GM23338 (cell line): ENCODE results near the gene CTDP1. TPM values are rescaled to one million over a fixed set of nuclear protein-coding genes. Genes with fewer than 3 reads are reported as not detected.
A peak's percentile ranks its signal among the peaks of the same experiment; 100 is the strongest.

ENCODE experiments used
- ATAC-seq: fragments of 200-7000 bp; cut with Tn5 transposase; 3 replicates; pipeline ENCODE4 v1.9.1; 2020
- DNase-seq: peaks from one replicate; pipeline ENCODE4 v3.0.0-alpha.2; 2015; ENCODE audit warnings: low spot score
- H2AFZ ChIP-seq: fragments of 200-600 bp; sonication (generic); 2 replicates; pipeline ENCODE4 v1.8.0; 2016; ENCODE audit warnings: antibody characterized with exemption, mild to moderate bottlenecking, moderate library complexity
- H3F3A ChIP-seq: fragments of 200-600 bp; sonication (generic); replicated peaks from 2 replicates; pipeline ENCODE4 v1.8.0; 2017; ENCODE audit warnings: antibody characterized with exemption, mixed run types, low read depth
- H3K27ac ChIP-seq: fragments of 200-600 bp; sonication (generic); 2 replicates; pipeline ENCODE4 v1.6.1; 2016; ENCODE audit warnings: low read depth
- H3K27me3 ChIP-seq: fragments of 200-600 bp; sonication (generic); 2 replicates; pipeline ENCODE4 v1.8.0; 2016; ENCODE audit warnings: mild to moderate bottlenecking, mixed run types, moderate library complexity; ENCODE audit not compliant: insufficient read depth
- H3K36me3 ChIP-seq: fragments of 200-600 bp; sonication (generic); 2 replicates; pipeline ENCODE4 v1.8.0; 2016; ENCODE audit warnings: mild to moderate bottlenecking; ENCODE audit not compliant: insufficient read depth
- H3K4me1 ChIP-seq: fragments of 200-600 bp; sonication (generic); 2 replicates; pipeline ENCODE4 v1.8.0; 2016; ENCODE audit warnings: mild to moderate bottlenecking, moderate library complexity; ENCODE audit not compliant: insufficient read depth
- H3K4me2 ChIP-seq: fragments of 200-600 bp; sonication (generic); 2 replicates; pipeline ENCODE4 v1.7.1; 2017; ENCODE audit warnings: mixed run types
- H3K4me3 ChIP-seq: fragments of 200-600 bp; sonication (generic); 2 replicates; pipeline ENCODE4 v1.6.1; 2016; ENCODE audit warnings: mixed run types
- H3K79me2 ChIP-seq: fragments of 200-600 bp; sonication (generic); replicated peaks from 2 replicates; pipeline ENCODE4 v1.8.0; 2017; ENCODE audit warnings: mild to moderate bottlenecking; ENCODE audit not compliant: insufficient read depth
- H3K9me2 ChIP-seq: fragments of 200-600 bp; sonication (generic); 2 replicates; pipeline ENCODE4 v1.8.0; 2017; ENCODE audit not compliant: insufficient read depth
- H4K20me1 ChIP-seq: fragments of 200-600 bp; sonication (generic); replicated peaks from 2 replicates; pipeline ENCODE4 v1.8.0; 2017; ENCODE audit warnings: mild to moderate bottlenecking; ENCODE audit not compliant: insufficient read depth
- H3K27ac Mint-ChIP-seq: 2 replicates; pipeline ENCODE4 v1.8.0; 2020; ENCODE audit warnings: inconsistent platforms, mild to moderate bottlenecking, moderate library complexity, mixed read lengths
- H3K27me3 Mint-ChIP-seq: 3 replicates; pipeline ENCODE4 v1.8.0; 2022; ENCODE audit warnings: low read depth, mild to moderate bottlenecking, moderate library complexity, mixed read lengths, inconsistent platforms; ENCODE audit not compliant: insufficient read depth, poor library complexity
- H3K36me3 Mint-ChIP-seq: 3 replicates; pipeline ENCODE4 v1.8.0; 2021; ENCODE audit warnings: low read depth, mild to moderate bottlenecking, inconsistent platforms, moderate library complexity, mixed read lengths
- H3K4me1 Mint-ChIP-seq: 3 replicates; pipeline ENCODE4 v1.8.0; 2020; ENCODE audit warnings: mild to moderate bottlenecking, inconsistent platforms, mixed read lengths
- H3K4me3 Mint-ChIP-seq: 3 replicates; pipeline ENCODE4 v1.8.0; 2021; ENCODE audit warnings: moderate library complexity, mild to moderate bottlenecking, inconsistent platforms, mixed read lengths
- H3K9me3 Mint-ChIP-seq: 3 replicates; pipeline ENCODE4 v1.8.0; 2020; ENCODE audit warnings: moderate library complexity, mild to moderate bottlenecking, inconsistent platforms, mixed read lengths
- CREB1 ChIP-seq: fragments of 250-450 bp; sonication (Bioruptor Pico); IDR thresholded peaks from 2 replicates; pipeline ENCODE4 v1.5.0; 2020; ENCODE audit warnings: low read depth, mild to moderate bottlenecking, moderate library complexity
- EZH2 ChIP-seq: fragments of 200-600 bp; sonication (generic); IDR thresholded peaks from one replicate; pipeline ENCODE4 v1.8.0; 2017; ENCODE audit warnings: antibody characterized with exemption, mild to moderate bottlenecking, low read depth; ENCODE audit not compliant: unreplicated experiment
- EZH2phosphoT487 ChIP-seq: fragments of 200-600 bp; sonication (generic); IDR thresholded peaks from one replicate; pipeline ENCODE4 v1.8.1; 2018; ENCODE audit warnings: antibody characterized with exemption; ENCODE audit not compliant: unreplicated experiment
- JUNB ChIP-seq: IDR thresholded peaks from one replicate; pipeline ENCODE4 v1.6.1; 2016; ENCODE audit warnings: antibody characterized with exemption; ENCODE audit not compliant: unreplicated experiment
- NANOG ChIP-seq: IDR thresholded peaks from 2 replicates; pipeline ENCODE4 v1.6.1; 2016; ENCODE audit warnings: antibody characterized with exemption, borderline replicate concordance
- POLR2AphosphoS5 ChIP-seq: IDR thresholded peaks from 2 replicates; pipeline ENCODE4 v1.6.1; 2016; ENCODE audit warnings: antibody characterized with exemption, low read depth
- STAT1 ChIP-seq: IDR thresholded peaks from one replicate; pipeline ENCODE4 v1.6.1; 2016; ENCODE audit warnings: antibody characterized with exemption; ENCODE audit not compliant: unreplicated experiment
- ZNF114 ChIP-seq: fragments of 250-450 bp; sonication (Bioruptor Pico); IDR thresholded peaks from 2 replicates; pipeline ENCODE4 v1.5.0; 2020; ENCODE audit warnings: mild to moderate bottlenecking, moderate library complexity
- ZNF331 ChIP-seq: fragments of 250-450 bp; sonication (Bioruptor Pico); IDR thresholded peaks from 2 replicates; pipeline ENCODE4 v1.5.0; 2020; ENCODE audit warnings: low read depth, mild to moderate bottlenecking, moderate library complexity
- polyA plus RNA-seq: library from polyadenylated mRNA; unstranded; fragments of >200 nt; fragmentation: Nextera tagmentation; extraction: Ambion mirVana; gene quantifications from 2 replicates; pipeline ENCODE4 v1.2.1, GENCODE V29; 2016
- total RNA-seq: library from RNA; depleted of rRNA; stranded (reverse); fragments of >200 nt; shearing (Covaris generic); gene quantifications from 2 replicates; pipeline ENCODE4 v1.2.3, GENCODE V29; 2014
- TF ChIP-seq, protein P1 (sequence below), 2 experiments: fragments of 200-600 bp in 1 of 2; sonication (generic) in 1 of 2; conservative IDR thresholded peaks; 2 replicates each; pipeline versions ENCODE4 v1.5.1 to v1.6.1; 2016 to 2017; ENCODE audit warnings: antibody characterized with exemption in 2 of 2, low read depth in 2 of 2, mild to moderate bottlenecking in 2 of 2, moderate library complexity in 1 of 2
- TF ChIP-seq, protein P2 (sequence below): IDR thresholded peaks from 2 replicates; pipeline ENCODE4 v1.6.1; 2016; ENCODE audit warnings: antibody characterized with exemption
- TF ChIP-seq, protein P3 (sequence below): IDR thresholded peaks from one replicate; pipeline ENCODE4 v1.6.1; 2018; ENCODE audit warnings: antibody characterized with exemption; ENCODE audit not compliant: unreplicated experiment
- TF ChIP-seq, protein P4 (sequence below): fragments of 250-450 bp; sonication (Bioruptor Pico); IDR thresholded peaks from 2 replicates; pipeline ENCODE4 v1.5.0; 2020; ENCODE audit warnings: mild to moderate bottlenecking, moderate library complexity

Gene CTDP1
- total and polyA plus RNA-seq, 2 experiments from 2014 or later, result 9.4 to 51.6 TPM

DNA sequence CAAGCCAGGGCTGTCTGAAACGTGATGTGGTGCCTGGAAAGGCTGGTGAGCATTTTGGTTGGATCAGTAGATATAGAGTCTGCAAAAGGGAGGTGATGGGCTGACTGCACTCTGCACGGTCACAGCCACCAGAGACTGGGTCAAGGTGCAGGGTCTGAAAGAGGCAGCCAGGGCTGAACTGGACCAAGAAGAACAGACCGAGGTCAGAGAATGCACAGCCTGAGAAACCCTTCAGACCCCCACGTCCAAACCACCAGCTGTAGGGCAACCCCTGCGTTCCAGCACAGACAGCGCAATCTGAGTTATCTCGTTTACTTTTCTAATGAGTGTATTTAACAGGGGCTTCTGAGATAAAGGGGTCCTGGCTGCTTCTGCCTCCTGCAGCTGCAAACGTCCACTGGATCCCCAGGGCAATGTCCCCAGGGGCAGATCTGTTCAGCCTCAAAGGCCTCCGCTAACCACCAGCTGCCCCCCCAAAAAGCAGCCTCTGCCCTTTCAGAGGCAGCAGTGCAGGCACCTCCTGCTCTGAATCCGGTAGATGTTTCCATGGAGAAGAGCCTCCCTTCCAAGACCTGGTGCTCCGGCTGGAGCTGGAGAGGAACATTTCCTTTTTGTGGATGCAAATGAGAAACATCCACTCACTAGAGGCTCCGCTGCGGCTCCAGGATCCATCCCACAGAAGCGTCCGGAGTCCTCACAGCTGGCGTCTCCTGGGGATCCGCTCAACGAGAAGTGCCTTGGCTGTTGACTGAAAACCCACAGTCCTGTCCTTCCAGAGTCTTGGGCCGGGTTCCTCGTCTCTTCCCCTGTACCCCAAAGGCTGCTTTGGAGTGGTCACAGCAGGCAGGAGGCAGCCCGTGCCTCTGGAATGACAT is 117.2 kb downstream of the CTDP1 start:
- Histone ChIP-seq H3K36me3 (no peaks in the 10 kb centered on the region), H3K9me2 (no peaks in the 10 kb centered on the region), H3K4me1 (peaks cover 10% of the 10 kb centered on the region; the same call in 1 of the 2 replicates), H3K27ac (no peak overlapping the region), H3K27me3 (peaks cover 45% of the 10 kb centered on the region), H3K4me2 (no peak overlapping the region), H2AFZ (no peak overlapping the region), H3K79me2 (no peaks in the 10 kb centered on the region), H4K20me1 (0 out of 2 replicates have a peak, but pooled peaks cover 3% of the 10 kb centered on the region), H3F3A (no peaks in the 10 kb centered on the region), H3K4me3 (no peak overlapping the region; the same call in 1 of the 2 replicates)
- ATAC-seq, result peak; percentile 5; the same call in 1 of the 3 replicates
- TF ChIP-seq, protein P1, sequence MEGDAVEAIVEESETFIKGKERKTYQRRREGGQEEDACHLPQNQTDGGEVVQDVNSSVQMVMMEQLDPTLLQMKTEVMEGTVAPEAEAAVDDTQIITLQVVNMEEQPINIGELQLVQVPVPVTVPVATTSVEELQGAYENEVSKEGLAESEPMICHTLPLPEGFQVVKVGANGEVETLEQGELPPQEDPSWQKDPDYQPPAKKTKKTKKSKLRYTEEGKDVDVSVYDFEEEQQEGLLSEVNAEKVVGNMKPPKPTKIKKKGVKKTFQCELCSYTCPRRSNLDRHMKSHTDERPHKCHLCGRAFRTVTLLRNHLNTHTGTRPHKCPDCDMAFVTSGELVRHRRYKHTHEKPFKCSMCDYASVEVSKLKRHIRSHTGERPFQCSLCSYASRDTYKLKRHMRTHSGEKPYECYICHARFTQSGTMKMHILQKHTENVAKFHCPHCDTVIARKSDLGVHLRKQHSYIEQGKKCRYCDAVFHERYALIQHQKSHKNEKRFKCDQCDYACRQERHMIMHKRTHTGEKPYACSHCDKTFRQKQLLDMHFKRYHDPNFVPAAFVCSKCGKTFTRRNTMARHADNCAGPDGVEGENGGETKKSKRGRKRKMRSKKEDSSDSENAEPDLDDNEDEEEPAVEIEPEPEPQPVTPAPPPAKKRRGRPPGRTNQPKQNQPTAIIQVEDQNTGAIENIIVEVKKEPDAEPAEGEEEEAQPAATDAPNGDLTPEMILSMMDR (conservative IDR thresholded peaks at IDR 0.05; ENCODE audit: low read depth in 2 of 2), result no peak
- TF ChIP-seq STAT1, result no peak
- no peak for TF ChIP-seq ZNF114 (CRISPR knock-in tag)
- TF ChIP-seq EZH2phosphoT487, result no peak
- no peak for TF ChIP-seq NANOG
- no peak for TF ChIP-seq EZH2
- no peak for TF ChIP-seq CREB1 (CRISPR knock-in tag)
- TF ChIP-seq, protein P2, sequence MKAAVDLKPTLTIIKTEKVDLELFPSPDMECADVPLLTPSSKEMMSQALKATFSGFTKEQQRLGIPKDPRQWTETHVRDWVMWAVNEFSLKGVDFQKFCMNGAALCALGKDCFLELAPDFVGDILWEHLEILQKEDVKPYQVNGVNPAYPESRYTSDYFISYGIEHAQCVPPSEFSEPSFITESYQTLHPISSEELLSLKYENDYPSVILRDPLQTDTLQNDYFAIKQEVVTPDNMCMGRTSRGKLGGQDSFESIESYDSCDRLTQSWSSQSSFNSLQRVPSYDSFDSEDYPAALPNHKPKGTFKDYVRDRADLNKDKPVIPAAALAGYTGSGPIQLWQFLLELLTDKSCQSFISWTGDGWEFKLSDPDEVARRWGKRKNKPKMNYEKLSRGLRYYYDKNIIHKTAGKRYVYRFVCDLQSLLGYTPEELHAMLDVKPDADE, result no peak
- no peak for TF ChIP-seq ZNF331 (CRISPR knock-in tag)
- TF ChIP-seq, protein P3, sequence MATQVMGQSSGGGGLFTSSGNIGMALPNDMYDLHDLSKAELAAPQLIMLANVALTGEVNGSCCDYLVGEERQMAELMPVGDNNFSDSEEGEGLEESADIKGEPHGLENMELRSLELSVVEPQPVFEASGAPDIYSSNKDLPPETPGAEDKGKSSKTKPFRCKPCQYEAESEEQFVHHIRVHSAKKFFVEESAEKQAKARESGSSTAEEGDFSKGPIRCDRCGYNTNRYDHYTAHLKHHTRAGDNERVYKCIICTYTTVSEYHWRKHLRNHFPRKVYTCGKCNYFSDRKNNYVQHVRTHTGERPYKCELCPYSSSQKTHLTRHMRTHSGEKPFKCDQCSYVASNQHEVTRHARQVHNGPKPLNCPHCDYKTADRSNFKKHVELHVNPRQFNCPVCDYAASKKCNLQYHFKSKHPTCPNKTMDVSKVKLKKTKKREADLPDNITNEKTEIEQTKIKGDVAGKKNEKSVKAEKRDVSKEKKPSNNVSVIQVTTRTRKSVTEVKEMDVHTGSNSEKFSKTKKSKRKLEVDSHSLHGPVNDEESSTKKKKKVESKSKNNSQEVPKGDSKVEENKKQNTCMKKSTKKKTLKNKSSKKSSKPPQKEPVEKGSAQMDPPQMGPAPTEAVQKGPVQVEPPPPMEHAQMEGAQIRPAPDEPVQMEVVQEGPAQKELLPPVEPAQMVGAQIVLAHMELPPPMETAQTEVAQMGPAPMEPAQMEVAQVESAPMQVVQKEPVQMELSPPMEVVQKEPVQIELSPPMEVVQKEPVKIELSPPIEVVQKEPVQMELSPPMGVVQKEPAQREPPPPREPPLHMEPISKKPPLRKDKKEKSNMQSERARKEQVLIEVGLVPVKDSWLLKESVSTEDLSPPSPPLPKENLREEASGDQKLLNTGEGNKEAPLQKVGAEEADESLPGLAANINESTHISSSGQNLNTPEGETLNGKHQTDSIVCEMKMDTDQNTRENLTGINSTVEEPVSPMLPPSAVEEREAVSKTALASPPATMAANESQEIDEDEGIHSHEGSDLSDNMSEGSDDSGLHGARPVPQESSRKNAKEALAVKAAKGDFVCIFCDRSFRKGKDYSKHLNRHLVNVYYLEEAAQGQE, result no peak
- no peak for TF ChIP-seq POLR2AphosphoS5
- no peak for TF ChIP-seq JUNB
- TF ChIP-seq, protein P4, sequence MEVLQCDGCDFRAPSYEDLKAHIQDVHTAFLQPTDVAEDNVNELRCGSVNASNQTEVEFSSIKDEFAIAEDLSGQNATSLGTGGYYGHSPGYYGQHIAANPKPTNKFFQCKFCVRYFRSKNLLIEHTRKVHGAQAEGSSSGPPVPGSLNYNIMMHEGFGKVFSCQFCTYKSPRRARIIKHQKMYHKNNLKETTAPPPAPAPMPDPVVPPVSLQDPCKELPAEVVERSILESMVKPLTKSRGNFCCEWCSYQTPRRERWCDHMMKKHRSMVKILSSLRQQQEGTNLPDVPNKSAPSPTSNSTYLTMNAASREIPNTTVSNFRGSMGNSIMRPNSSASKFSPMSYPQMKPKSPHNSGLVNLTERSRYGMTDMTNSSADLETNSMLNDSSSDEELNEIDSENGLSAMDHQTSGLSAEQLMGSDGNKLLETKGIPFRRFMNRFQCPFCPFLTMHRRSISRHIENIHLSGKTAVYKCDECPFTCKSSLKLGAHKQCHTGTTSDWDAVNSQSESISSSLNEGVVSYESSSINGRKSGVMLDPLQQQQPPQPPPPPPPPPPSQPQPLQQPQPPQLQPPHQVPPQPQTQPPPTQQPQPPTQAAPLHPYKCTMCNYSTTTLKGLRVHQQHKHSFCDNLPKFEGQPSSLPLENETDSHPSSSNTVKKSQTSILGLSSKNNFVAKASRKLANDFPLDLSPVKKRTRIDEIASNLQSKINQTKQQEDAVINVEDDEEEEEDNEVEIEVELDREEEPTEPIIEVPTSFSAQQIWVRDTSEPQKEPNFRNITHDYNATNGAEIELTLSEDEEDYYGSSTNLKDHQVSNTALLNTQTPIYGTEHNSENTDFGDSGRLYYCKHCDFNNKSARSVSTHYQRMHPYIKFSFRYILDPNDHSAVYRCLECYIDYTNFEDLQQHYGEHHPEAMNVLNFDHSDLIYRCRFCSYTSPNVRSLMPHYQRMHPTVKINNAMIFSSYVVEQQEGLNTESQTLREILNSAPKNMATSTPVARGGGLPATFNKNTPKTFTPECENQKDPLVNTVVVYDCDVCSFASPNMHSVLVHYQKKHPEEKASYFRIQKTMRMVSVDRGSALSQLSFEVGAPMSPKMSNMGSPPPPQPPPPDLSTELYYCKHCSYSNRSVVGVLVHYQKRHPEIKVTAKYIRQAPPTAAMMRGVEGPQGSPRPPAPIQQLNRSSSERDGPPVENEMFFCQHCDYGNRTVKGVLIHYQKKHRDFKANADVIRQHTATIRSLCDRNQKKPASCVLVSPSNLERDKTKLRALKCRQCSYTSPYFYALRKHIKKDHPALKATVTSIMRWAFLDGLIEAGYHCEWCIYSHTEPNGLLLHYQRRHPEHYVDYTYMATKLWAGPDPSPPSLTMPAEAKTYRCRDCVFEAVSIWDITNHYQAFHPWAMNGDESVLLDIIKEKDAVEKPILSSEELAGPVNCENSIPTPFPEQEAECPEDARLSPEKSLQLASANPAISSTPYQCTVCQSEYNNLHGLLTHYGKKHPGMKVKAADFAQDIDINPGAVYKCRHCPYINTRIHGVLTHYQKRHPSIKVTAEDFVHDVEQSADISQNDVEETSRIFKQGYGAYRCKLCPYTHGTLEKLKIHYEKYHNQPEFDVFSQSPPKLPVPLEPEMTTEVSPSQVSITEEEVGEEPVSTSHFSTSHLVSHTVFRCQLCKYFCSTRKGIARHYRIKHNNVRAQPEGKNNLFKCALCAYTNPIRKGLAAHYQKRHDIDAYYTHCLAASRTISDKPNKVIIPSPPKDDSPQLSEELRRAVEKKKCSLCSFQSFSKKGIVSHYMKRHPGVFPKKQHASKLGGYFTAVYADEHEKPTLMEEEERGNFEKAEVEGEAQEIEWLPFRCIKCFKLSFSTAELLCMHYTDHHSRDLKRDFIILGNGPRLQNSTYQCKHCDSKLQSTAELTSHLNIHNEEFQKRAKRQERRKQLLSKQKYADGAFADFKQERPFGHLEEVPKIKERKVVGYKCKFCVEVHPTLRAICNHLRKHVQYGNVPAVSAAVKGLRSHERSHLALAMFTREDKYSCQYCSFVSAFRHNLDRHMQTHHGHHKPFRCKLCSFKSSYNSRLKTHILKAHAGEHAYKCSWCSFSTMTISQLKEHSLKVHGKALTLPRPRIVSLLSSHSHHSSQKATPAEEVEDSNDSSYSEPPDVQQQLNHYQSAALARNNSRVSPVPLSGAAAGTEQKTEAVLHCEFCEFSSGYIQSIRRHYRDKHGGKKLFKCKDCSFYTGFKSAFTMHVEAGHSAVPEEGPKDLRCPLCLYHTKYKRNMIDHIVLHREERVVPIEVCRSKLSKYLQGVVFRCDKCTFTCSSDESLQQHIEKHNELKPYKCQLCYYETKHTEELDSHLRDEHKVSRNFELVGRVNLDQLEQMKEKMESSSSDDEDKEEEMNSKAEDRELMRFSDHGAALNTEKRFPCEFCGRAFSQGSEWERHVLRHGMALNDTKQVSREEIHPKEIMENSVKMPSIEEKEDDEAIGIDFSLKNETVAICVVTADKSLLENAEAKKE (CRISPR knock-in tag), result no peak
- Mint-ChIP-seq H3K27me3 (peaks cover 44% of the 10 kb centered on the region), H3K9me3 (no peaks in the 10 kb centered on the region), H3K36me3 (no peaks in the 10 kb centered on the region; the same call in 2 of the 3 replicates), H3K4me1 (peaks cover 10% of the 10 kb centered on the region), H3K27ac (no peak overlapping the region), H3K4me3 (peak overlapping the region; percentile 68)
- peak; percentile 53 for DNase-seq
